Measurements from ENCODE around the gene DCAF5.
"Not testable (repeated sequence)": the region's sequence is repeated elsewhere in the genome, so short reads cannot be mapped to it uniquely, and the experiment has no call there.

Gene DCAF5

GRCh38 chr14:69152902-69153151, at the start of gene DCAF5:
Gene DCAF5 (minus strand): TSS chr14:69153119. CDS start chr14:69152978, 141 bp downstream.
- DNase-seq: no peak

DNA sequence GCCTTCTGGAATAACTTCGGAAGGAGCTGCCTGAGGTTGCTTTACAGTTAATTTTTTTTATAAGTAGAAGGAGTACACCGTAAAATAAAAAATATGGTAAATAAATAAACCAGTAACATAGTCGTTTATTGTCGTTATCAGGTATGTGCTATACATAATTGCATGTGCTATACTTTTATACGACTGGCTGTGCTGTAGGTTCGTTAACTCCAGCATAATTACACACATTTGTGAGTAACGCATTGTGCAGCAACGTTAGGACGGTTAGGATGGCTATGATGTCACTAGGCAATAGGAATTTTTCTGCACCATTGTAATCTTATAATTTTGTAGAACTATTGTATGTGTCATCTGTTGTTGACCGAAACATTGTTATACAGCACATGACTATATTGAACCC, 46.9 kb upstream of the DCAF5 start:
- no peak for DNase-seq

DNA sequence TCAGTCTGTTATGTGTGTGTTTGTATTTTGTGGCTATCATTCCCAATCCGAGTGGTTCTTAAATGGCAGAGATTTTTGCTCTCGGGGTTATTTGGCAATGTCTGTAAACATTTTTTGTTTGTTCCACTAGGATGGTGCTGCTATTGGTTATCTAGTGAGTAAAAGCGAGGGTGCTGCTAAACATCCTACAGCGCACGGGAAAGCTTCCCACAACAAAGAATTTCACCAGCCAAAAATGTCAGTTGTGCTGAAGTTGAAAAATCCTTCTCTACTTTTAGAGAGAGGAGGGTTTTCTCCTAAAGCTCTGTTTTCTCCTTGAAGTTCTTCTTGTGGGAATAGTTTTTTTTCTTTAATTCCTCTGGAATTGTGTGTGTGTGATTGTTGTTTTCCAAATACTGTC, 40.8 kb upstream of the DCAF5 start:
- DNase-seq: no peak

GRCh38 chr14:69191340-69192111, 38.6 kb upstream of the DCAF5 start, which contains the start of gene EXD2:
Gene EXD2 (plus strand): TSS chr14:69191498. CDS start chr14:69209471, 17,973 bp downstream.
- peak; percentile 73 for DNase-seq

DNA sequence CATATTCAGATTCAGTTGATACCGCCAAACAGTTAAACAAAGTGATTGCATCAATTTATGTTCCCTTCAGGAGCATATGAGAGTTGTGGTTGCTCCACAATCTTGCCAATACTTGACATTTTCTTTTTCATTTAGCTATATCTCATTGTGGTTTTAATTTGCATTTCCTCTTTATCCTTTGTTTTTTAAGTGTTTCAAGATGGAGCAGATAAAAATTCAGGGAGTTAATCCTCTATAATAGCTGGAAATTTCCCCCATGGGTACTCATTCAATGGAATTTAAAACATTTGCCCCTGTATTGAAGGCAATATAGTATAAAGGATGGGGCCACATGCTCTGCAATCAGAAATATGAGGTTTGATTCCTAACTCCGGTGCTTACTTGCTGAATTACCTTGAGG, 37.3 kb upstream of the DCAF5 start:
- DNase-seq: no peak

DNA sequence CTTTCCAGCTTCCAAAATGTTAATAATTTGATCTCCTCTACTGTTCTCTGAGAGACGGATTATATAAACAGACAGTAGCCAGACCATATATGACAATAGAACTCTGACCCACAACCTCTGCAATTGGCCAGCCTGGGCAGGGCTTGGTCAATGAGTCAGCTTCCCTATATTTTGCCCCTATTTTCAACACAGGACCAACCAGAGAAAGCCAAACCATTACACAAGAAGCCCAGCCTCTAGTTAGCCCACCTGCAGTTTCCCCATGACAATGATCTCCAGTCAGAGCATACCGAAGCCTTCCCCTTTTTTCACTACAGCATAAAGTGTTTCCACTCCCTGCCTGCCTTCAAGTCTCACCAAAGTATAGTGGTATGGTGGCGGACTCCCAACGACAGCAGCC, 30.8 kb upstream of the DCAF5 start:
- peak; percentile 83 for DNase-seq

DNA sequence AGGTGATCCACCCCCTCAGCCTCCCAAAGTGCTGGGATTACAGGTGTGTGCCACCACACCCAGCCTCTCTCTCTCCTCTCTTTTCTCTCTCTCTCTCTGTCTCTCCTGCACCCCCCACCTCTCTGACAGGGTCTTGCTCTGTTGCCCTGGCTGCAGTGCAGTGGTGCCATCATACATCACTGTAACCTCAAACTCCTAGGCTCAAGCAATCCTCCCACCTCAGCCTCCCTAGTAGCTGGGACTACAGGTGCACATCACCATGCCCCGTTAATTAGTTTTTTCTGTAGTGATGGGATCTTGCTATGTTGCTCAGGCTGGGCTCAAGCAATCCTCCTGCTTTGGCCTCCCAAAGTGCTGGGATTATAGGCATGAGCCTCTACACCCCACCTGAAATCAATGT, 29.7 kb upstream of the DCAF5 start:
- DNase-seq: not testable (repeated sequence)

DNA sequence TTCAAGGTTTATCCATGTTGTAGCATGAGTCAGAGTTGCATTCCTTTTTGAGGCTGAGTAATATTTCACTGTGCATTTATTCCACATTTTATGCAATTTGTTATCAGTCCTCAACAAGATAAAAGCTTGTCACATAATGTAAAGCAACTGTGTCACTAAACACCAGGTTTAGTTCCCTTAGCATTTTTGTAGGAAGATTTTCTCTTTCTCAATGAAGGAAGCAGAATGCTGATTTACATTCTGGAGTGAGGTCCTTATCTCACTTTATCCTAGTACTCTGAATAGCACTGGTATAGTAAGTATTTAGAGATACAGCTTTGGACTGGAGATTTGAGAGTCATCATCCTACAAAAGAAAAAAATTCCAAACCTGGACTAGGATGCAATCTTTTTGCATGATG, 28.6 kb upstream of the DCAF5 start:
- DNase-seq: no peak

DNA sequence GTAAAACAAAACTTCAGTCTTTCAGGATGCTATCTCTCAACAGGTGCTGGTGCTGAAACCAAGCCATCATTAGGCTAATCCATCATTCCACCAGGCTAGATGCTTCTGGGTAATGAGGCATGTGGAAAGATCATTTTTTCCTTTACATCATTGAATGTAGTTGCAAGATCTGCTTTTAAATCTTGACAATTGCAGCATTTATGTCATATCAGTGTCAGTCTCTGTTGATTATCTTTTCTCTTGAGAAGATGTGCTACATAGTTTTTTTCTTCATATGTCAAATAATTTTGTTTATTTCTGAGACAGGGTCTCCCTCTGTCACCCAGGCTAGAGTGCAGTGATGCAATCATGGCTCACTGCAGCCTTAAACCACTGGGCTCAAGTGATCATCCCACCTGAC, 22.2 kb upstream of the DCAF5 start:
- DNase-seq: no peak

GRCh38 chr14:69171569-69171968, 18.6 kb upstream of the DCAF5 start:
- DNase-seq: no peak

DNA sequence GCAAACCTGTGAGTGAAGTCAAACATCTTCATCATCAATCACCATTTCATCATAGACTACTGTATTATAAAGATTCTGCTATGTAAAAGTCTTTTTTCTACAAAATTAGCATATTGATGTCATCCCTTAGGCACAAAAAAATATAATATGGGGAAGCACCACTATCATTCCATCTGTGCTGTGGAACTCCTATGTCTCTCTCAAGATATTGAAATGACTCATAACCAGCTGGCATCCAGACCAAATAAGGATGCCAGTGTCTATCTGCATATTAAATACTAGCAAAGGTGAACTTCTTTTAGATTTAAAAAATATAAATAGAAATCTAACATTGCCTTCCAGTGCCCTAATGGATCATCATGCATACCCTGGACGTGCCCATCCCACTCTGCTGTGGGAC, 17.9 kb upstream of the DCAF5 start:
- no peak for DNase-seq

DNA sequence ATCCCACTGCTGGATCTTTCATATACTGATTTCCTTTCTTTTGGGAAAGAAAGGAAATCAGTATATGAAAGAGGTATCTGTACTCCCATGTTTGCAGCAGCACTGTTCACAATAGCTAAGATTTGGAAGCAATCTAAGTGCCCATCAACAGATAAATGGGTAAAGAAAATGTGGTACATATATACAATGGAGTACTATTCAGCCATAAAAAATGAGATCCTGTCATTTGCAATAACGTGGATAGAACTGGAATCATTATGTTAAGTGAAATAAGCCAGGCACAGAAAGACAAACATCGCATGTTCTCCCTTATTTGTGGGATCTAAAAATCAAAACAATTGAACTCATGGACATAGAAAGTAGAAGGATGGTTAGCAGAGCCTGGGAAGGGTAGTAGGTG, 12.9 kb upstream of the DCAF5 start:
- not testable (repeated sequence) for DNase-seq

DNA sequence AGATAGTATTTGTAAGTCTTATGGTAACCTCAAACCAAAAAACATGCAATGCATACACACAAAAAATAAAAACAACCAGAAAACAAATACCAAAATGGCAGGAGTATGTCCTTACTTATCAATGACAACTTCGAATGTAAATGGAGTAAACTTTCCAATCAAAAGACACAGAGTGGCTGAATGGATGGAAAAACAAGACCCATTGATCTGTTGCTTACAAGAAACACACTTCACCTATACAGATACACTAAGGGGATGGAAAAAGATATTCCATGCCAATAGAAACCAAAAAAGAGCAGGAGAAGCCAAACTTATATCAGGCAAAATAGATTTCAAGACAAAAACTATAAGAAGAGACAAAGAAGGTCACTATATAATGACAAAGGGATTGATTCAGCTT, 8.7 kb upstream of the DCAF5 start:
- DNase-seq: no peak

DNA sequence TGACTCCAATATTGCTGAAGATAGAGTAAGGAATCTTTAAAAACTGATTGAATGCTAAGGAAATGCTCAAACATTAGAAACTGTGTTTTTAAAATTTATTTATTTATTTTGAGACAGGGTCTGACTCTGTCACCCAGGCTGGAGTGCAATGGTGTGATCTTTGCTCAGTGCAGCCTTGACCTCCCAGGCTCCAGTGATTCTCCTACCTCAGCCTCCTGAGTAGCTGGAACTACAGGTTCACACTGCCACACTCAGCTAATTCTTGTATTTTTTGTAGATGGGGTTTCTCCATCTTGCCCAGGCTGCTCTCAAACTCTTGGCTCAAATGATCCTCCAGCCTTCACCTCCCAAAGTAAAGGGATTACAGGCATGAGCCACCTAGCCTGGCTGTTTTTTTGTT, 3.3 kb upstream of the DCAF5 start:
- DNase-seq: no peak

- no peak for DNase-seq
These were observed 1.9 kb upstream of the DCAF5 start for GRCh38 chr14:69154779-69155178.

- DNase-seq: peak; percentile 22
These were observed 953 bp upstream of the DCAF5 start for GRCh38 chr14:69153873-69154270.

DNA sequence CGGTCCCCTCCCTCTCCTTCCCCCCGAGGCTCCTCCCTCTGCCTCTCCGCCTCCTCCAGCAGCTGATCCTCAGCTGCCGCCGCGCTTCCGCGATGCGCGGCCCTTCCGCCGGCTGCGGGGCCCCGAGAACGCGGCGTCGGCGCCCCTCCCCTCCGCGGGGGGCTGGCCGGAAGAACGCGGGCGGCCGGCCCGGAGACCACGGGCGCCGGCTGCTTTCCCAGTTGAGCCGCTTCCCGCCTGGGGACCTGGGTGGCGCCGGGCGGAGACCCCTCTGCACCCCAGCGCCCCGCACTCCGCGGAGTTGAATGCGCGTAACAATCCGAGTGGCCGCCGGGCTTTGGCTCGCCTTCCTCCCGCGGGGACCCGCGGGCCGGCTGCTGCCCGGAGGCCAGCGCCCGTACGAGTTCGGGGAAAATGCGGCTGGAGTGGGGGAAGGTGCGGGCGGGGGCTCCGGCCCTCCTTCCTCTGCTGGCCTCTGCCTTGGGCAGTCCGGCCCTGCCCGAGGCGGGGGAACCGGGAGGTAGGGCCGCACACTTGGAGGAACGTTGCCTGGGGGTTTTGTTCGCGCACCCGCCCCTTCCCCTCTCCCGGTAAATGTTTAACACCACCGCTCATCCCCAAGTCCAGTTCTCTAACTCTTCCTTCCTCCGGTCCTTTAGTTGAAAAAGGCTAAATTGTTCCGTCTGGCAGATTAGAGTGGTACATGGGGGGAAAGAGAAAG, 393 bp upstream of the DCAF5 start:
- DNase-seq: peak; percentile 93

DNA sequence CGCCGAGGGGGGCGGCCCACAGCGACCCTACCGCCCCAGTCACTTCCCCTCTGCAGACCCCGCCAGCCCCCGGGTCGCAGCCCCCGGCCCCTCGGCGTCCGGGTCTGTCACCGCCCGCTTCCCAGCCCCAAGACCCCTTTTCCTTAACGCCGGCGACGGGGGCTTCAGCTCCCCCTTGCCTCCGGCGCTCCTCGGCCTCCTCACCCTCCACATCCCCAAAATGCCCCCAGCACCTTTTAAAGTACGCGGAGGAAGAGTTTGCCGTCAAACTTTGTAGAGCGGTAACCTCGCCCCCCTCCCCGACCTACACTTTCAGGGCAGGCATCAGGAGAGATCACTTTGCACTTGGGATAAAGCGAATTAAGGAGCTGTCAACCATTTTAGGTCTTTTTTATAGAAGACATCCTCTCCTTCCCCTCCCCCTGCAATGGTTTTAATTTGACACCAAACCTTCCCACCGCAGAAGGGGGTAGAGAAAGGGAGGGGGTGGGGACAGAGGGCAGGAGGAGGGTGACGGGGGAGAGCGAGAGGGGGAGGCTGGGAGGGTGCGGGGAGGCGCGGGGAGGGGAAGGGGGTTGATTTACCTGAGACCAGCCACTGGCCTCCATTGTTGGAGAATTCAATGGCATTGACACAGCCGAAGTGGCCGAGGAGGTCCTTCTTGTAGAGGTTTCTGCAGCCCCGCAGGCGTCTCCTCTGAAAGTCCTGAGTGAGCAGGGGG, 578 bp downstream of the DCAF5 start:
- DNase-seq: no peak

DNA sequence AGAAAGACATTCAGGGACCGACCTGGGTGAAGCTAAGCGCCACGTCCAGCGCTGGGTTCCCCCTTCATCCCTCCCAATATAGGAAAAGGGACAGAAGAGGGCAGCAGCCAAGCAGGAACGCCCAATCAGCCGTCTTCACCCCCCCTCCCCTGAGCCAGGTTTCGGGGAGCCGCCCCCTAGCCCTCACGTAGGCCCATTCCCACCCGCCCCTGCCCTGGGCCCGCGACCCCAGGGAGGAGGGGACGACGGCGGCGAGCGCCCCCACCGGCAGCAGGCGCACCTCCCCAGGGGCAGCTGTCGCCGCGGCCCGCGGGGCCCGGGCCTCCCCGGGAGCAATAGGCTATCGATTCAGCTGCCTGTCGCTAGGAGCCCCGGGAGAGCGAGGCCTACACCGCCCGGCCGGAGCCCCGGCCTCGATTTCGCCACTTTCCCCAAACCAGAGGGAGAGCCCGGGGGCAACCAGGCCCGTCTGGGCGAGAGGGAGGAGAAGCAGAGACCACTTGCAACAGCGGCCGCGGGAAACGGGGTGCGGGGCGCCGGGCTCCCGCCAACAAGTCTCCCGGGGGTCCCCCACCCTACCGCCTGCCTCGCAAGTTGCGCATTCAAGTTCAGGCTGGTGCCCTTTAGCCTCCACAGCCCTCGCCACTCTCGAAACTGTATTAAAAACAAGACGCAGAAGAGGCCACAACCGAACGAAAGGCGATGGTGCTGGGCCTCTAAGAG, 1.3 kb downstream of the DCAF5 start:
- DNase-seq: peak; percentile 82

GRCh38 chr14:69149461-69150244, 3.3 kb downstream of the DCAF5 start:
- DNase-seq: no peak

- DNase-seq: no peak
These were observed 10.8 kb downstream of the DCAF5 start for GRCh38 chr14:69142101-69142500.

DNA sequence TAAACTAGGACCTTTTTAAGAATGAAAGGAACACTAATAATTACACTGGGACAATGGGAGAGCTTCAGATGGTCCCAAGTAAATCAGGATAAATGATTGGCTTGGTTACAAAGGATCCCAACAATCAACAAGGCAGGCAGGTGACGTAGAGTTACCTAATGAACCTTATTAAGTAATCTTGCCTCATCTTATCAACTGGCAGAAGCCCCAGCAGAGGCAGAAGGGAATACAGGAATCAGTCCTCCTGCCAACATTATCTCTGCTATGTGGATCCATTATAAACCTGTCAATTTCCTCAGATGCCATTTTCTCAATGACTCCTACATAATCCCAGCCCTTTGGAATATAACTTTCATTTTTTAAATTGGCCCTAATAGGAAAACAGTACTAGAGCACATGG, 11.4 kb downstream of the DCAF5 start:
- no peak for DNase-seq

DNA sequence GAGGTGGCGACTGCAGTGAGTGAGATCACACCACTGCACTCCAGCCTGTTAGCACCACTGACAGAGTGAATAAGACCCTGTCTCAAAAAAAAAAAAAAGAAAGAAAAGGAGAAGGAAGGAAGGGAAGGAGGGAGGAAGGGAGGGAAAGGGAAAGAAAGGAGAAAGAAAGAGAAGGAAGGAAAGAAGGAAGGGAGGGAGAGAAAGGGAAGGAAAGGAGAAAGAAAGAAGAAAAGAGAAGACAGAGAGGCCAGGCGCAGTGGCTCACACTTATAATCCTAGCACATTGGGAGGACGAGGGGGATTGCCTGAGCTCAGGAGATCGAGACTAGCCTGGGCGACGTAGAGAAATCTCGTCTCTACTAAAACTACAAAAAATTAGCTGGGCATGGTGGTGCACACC, 13.2 kb downstream of the DCAF5 start:
- DNase-seq: no peak

Measured in inflammatory macrophage treated with lipopolysaccharide for 4 hours (primary cell).